ENCODE measurements around the gene NECTIN1. TPM values are rescaled to one million over a fixed set of nuclear protein-coding genes. Genes with fewer than 3 reads are reported as not detected.

Gene NECTIN1
- total and polyA plus RNA-seq, 2 of the 4 experiments (the other 2 are of a cell fraction) = 2.3 to 4.2 TPM

GRCh38 chr11:119687373-119688046 is 41.5 kb downstream of the NECTIN1 start:
- Histone ChIP-seq H2BK20ac (ENCODE audit: low read depth, low read length) (no peak overlapping the region), H4K8ac (ENCODE audit: low read depth in 2 of 2, low read length in 2 of 2) (no peak overlapping the region), H3K4me1 (ENCODE audit: control insufficient read depth, insufficient read depth, low read length) (peaks cover 5% of the 10 kb centered on the region), H3K23ac (ENCODE audit: low read depth, low read length) (no peak overlapping the region), H3K36me3 (ENCODE audit: control insufficient read depth, insufficient read depth, low read length) (no peaks in the 10 kb centered on the region), H2BK120ac (ENCODE audit: low read depth, low read length) (no peak overlapping the region), H3K27ac (ENCODE audit: insufficient read depth, low read length) (no peak overlapping the region), H3K18ac (ENCODE audit: low read depth, low read length) (no peak overlapping the region), H2AK5ac (ENCODE audit: low read depth, low read length) (no peak overlapping the region), H3K9me1 (ENCODE audit: insufficient read depth, low read length) (peaks cover 8% of the 10 kb centered on the region), H3K4me3 (ENCODE audit: insufficient read depth, low read depth, low read length) (no peak overlapping the region), H3K79me1 (ENCODE audit: low read depth in 1 of 2, low read length in 2 of 2) (no peaks in the 10 kb centered on the region), H2BK15ac (ENCODE audit: low read depth, low read length) (no peak overlapping the region), H3K4ac (ENCODE audit: low read depth, low read length) (no peak overlapping the region), H4K20me1 (ENCODE audit: insufficient read depth, low read length) (no peaks in the 10 kb centered on the region), H3K14ac (replicated peaks; ENCODE audit: low read depth, low read length) (no peak overlapping the region), H3K9me3 (ENCODE audit: control insufficient read depth, insufficient read depth, low read length) (no peaks in the 10 kb centered on the region), H3K9ac (ENCODE audit: low read depth, low read length) (no peak overlapping the region), H2BK5ac (ENCODE audit: low read depth, low read length, poor library complexity, severe bottlenecking) (no peak overlapping the region), H2AK9ac (replicated peaks; ENCODE audit: low read depth, low read length, poor library complexity) (no peak overlapping the region), H2AFZ (replicated peaks; ENCODE audit: low read length, poor library complexity) (no peak overlapping the region), H4K5ac (ENCODE audit: low read depth, low read length) (no peak overlapping the region), H3K56ac (ENCODE audit: extremely low read depth, insufficient read depth, low read length) (no peak overlapping the region), H4K91ac (ENCODE audit: insufficient read depth, low read depth, low read length) (no peak overlapping the region), H3K27me3 (ENCODE audit: control insufficient read depth, insufficient read depth, low read length) (peaks cover 5% of the 10 kb centered on the region; the same call in 1 of the 2 replicates), H3K4me2 (ENCODE audit: low read depth, low read length) (no peak overlapping the region)
- intact Hi-C loops (cut with micrococcal nuclease) = no loop called here
- in situ Hi-C loops (cut with MboI; ENCODE audit: low sequenced_read_pairs) = no loop called here
- ChIA-PET CTCF (no interaction called here), POLR2A (ENCODE audit: unreplicated experiment) (no interaction called here)
- ATAC-seq (ENCODE audit: low read depth) (no peak), DNase-seq (no peak)
- dilution Hi-C loops (cut with HindIII; ENCODE audit: low sequenced_read_pairs, unreplicated experiment) = no loop called here
- TF ChIP-seq MXI1 (IDR thresholded peaks at IDR 0.05; ENCODE audit: borderline replicate concordance, low read depth, low read length) (no peak), RAD21 (IDR thresholded peaks at IDR 0.05; ENCODE audit: low read length) (no peak), NFE2L2 (IDR thresholded peaks at IDR 0.05; ENCODE audit: low read depth, low read length) (no peak), FOS (IDR thresholded peaks at IDR 0.05; ENCODE audit: low read depth, low read length) (no peak), RFX5 (IDR thresholded peaks at IDR 0.05; ENCODE audit: low read depth, low read length) (no peak), USF2 (IDR thresholded peaks at IDR 0.05; ENCODE audit: low read depth, low read length) (no peak), CHD1 (IDR thresholded peaks at IDR 0.05; ENCODE audit: low read depth, low read length) (no peak), POLR2A (IDR thresholded peaks at IDR 0.05; ENCODE audit: low read depth, low read length) (no peak)
- WGBS, 2 experiments (ENCODE audit: extremely low coverage in 2 of 2, insufficient read length in 1 of 2) = 25% methylated on average over 7 of the region's 15 CpGs; no CpG with 5 or more reads in 1 of the 2 experiments
- no TSS peak for BruUV-seq (replicated peaks)

Data from IMR-90 (cell line).